HL-60/S4 treated with phorbol 12-myristate 13-acetate at 8.2 ng/mL for 4 days and 3 days (cell line): Measurements from ENCODE around the gene RPH3AL.
"Not testable (repeated sequence)": the region's sequence is repeated elsewhere in the genome, so short reads cannot be mapped to it uniquely, and the experiment has no call there.

ENCODE experiments used
- in situ Hi-C: fragments of 300-500 bp; cut with MboI; formaldehyde crosslinking; loops from 2 replicates; pipeline ENCODE4 v1.15.0; 2022; ENCODE audit warnings: low sequenced_read_pairs

Gene RPH3AL

GRCh38 chr17:320809-321385, 31.7 kb downstream of the RPH3AL start:
- in situ Hi-C loops = no loop called here

- in situ Hi-C loops = no loop called here
Observed at GRCh38 chr17:320139-320538, 32.5 kb downstream of the RPH3AL start.

DNA sequence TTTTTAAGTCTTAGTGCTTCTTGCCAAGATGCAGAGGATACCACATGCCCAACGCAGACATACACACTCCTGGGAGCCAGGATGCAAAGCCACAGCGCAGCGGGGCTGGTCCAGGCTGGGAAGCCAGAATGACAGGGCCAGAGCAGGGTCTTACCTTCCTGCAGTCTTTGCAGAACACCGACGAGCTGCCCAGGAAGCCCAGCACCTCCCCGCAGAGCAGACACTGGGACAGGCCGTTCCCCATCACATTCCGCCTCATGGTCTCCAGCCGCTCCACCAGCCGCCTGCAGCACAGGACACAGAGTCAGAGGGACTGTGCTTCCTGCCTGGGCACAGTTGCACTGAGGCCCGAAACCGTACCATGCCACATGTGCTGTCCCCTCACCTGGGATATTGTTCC, 33.3 kb downstream of the RPH3AL start:
- in situ Hi-C loops = no loop called here

DNA sequence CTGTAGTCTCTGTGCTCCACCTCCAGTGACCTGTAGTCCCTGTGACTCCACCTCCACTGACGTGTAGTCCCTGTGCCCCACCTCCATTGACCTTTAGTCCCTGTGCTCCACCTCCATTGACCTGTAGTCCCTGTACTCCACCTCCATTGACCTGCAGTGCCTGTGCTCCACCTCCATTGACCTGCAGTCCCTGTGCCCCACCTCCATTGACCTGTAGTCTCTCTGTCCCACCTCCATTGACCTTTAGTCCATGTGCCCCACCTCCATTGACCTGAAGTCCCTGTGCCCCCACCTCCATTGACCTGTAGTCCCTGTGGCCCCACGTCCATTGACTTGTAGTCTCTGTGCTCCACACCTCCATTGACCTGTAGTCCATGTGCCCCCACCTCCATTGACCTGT, 35.5 kb downstream of the RPH3AL start:
- in situ Hi-C loops = not testable (repeated sequence)

DNA sequence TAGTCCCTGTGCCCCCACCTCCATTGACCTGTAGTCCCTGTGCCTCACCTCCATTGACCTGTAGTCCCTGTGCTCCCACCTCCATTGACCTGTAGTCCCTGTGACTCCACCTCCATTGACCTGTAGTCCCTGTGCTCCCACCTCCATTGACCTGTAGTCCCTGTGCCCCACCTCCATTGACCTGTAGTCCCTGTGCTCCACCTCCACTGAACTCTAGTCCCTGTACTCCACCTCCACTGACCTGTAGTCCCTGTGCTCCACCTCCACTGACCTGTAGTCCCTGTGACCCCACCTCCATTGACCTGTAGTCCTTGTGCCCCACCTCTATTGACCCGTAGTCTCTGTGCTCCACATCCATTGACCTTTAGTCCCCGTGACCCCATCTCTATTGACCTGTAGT, 37.2 kb downstream of the RPH3AL start:
- in situ Hi-C loops = not testable (repeated sequence)

DNA sequence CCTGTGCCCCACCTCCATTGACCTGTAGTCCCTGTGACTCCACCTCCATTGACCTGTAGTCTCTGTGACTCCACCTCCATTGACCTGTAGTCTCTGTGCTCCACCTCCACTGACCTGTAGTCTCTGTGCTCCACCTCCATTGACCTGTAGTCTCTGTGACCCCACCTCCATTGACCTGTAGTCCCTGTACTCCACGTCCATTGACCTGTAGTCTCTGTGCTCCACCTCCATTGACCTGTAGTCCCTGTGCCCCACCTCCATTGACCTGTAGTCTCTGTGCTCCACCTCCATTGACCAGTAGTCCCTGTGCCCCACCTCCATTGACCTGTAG, 38.0 kb downstream of the RPH3AL start:
- in situ Hi-C loops = not testable (repeated sequence)

DNA sequence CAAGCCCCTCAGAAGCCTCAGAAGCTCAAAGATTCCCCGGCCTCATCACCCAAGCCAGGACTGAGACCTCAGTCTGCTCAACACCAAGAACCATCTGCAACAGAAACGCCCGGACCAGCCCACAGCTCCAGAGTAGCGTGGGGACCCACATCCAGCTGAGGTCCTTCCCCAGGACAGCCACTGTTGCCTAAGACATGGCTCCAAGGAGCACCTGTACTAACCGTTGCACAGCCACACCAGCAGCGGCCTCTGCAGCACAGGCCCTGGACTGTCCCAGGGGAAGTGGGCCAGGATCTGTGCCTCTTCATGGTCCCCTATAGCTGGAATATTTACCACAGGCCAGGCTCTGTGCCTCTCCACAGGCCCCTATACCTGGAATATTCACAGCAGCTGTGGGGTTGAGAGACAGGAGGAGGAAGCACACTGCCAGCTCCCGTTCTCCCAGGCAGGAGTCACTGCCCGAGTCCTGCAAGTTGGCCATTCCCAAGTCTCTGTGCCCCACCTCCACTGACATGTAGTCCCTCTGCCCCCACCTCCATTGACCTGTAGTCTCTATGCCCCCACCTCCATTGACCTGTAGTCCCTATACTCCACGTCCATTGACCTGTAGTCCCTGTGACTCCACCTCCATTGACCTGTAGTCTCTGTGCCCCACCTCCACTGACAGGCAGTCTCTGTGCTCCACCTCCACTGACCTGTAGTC, 38.5 kb downstream of the RPH3AL start:
- in situ Hi-C loops = no loop called here

GRCh38 chr17:313231-313630, 39.4 kb downstream of the RPH3AL start:
- in situ Hi-C loops = no loop called here

DNA sequence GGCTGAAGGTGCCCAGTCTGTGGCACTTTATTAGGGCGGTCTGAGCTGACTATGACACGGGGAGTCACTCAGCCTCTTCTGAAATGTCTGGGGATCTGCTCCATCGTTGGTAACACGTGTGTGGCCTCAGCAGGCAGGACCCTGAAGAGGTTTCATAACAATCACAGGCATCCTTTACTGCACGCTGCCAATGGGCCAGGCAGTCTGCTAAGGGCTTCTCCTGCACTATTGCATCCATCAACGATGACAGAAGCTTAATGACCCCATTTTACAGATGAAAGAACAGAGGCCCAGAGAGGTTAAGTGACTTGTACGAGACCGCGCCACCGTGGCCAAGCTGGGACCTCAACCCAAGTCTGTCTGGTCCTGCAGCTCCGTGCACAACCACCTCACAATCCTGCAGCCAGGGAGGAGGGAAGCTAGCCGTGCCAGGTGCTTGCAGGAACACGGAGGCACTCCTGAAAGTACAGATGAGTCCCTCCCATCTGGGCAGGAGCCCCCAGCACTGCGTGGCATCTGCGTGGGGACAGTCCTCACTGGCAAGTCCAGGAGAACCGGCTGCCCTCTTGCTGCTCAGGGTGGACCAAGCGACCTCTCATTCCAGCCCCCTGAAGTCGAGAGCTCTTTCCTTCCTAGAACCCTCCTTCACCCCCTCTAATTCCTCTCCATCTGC, 40.0 kb downstream of the RPH3AL start:
- in situ Hi-C loops = no loop called here

- in situ Hi-C loops = no loop called here
Observed at GRCh38 chr17:311119-311782, 41.4 kb downstream of the RPH3AL start.

DNA sequence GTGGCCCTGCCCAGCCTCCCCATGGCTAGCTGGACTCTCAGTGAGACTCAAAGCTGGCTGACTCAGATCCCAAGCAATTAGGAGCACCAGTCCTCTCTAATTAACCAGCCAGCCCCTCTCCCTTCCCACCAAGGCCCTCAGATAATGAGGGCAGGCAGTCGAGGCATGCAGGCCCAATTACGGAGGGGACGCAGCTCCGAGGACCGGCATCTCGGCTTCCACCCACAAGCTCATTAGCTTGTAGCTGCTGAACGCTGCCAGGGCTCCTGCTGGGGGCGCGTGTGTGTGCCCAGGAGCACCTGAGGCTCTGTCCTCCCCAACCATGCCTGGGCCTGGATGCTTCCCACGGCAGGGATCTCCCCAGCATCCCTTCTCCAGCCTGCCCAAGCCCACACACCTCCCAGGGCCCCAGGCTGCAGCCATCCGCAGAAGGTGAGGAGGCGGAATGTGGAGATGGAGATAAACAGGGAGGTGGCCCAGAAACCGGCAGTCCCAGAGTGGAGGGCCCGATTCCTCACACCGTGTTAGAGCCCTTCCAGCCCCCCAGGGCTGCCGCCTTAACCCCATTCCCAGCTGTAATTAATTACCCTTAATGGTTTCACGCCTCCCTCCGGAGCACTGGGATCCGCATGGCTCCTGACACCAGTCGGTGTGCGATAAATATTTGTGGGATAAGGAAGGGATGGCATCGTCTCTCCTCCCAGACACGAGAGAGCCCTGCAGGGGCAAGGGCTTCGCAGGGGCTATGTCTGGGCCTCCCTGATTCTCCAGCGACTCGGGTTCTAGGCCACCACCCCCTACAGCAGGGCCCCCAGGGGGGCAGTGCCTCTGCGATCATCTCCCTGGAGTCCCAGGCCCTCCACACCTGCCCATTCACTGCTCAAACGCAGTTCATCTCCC, 42.2 kb downstream of the RPH3AL start:
- in situ Hi-C loops = no loop called here

DNA sequence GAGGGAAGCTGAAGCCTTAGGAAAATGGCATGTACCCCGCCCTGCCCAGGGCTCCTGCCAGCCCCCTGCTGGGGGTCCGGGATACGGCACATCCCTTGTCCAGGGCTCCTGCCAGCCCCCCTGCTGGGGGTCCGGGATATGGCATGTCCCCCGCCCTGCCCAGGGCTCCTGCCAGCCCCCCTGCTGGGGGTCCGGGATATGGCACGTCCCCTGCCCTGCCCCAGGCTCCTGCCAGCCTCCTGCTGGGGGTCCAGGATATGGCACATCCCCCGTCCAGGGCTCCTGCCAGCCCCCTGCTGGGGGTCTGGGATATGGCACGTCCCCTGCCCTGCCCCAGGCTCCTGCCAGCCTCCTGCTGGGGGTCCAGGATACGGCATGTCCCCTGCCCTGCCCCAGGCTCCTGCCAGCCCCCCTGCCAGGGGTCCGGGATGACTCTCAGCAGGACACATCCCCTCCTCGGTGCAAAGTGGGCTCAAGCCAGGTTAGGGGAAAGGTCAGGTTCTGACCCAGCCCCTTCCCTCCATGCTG, 43.2 kb downstream of the RPH3AL start:
- in situ Hi-C loops = no loop called here

DNA sequence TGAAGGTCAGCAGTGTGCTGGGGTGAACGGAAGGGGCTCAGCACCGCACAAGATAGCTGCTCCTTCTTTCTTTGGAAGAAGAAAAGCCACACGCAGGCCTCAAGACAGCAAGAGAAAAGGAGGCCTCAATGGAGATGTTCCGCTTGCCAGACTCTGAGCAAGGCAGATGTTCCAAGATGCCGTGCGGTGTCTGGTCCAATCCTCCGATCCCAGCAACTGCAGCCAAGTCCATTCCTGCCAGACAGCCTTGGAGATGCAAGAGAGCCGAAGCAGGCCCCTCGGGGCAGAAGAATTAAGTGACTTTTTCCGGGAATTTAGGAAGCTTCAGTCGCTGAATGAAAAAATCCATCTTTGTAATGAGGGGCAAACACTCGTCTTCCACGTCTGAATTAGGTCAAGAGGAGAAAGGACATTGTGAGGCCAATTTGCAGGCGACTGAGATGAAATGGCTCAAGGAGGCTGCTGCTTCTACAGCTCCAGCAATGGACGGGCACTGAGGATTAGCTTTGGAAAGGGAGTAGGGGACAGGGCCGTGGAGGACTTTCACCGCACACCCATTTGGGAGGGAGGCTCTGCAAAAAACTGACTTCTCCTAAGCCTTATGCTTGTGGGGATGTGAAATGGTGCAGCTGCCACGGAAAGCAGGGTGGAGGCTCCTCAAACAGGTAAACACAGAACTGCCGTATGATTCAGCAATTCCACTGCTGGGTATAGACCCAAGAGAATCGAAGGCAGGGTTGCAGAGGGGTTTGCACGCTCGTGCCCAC, 44.7 kb downstream of the RPH3AL start:
- in situ Hi-C loops = no loop called here

DNA sequence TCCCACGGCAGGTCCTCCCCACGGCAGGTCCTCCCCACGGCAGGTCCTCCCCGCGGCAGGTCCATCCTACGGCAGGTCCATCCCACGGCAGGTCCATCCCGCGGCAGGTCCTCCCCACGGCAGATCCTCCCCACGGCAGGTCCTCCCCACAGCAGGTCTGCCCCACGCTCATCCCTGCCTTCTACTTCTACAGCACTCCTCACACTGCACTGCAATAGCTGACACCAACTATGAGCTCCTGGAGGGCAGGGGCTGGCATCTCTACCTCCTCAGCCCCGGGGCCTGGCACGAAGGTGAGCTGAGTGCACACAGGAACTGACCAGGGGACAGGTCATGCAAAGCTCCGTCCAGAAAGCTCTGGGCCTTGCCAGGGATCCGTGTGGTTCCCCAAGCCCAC, 45.3 kb downstream of the RPH3AL start:
- in situ Hi-C loops = no loop called here

- in situ Hi-C loops = no loop called here
Observed at GRCh38 chr17:306536-307294, 45.9 kb downstream of the RPH3AL start.

DNA sequence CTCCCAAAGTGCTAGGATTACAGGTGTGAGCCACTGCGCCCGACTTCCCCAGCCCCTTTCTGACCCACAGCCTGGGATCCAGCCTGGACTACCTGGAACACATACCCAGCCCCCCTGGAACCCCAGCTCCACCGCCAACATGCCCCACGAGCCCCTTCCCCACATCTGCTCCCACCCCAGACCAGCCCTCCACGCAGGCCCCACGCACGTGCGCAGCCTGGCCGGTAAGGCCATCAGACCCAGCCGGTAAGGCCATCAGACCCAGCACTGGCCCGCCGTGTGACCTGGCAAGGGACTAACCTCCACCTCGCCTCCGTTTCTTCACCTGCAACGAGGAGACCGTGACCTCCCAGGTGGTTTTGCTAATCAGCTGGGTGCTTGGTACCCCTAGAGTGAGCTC, 46.5 kb downstream of the RPH3AL start:
- in situ Hi-C loops = no loop called here

GRCh38 chr17:305090-305976, 47.3 kb downstream of the RPH3AL start:
- in situ Hi-C loops = no loop called here

DNA sequence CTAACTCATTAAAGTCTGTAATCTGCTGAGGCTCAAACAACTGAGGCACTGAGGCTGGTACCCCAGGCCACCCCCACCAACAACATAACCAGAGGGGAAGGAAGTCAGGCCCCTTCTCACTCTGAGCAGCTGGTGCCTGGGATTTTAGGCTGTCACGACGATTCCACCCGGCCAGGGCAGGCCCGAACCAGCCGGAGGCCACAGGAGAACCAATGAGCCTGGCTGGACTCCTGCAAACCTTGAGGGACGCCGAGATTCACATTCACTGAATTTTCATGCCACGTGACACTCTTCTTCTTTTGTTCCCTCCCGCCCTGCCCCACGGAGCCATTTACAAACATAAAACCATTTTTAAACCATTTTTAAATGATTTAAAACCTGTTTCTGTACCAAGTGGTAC, 48.1 kb downstream of the RPH3AL start:
- in situ Hi-C loops = no loop called here
